Activated naive CD4-positive, alpha-beta T cell treated with anti-CD3 and anti-CD28 coated beads, Interleukin-2, amount 10 ng/mL, durations not matched to agents 7 days and 5 days (primary cell): ENCODE data around the gene PLAC8.
"Not testable (repeated sequence)": the region's sequence is repeated elsewhere in the genome, so short reads cannot be mapped to it uniquely, and the experiment has no call there.

Experiments
- CTCF ChIA-PET: fragments of 350-600 bp; sonication (Branson Sonifier 250); formaldehyde crosslinking; loops from one replicate; lab custom pipeline; 2021; ENCODE audit warnings: antibody characterized with exemption; lab: Charles Lee
- DNase-seq: peaks from one replicate; pipeline ENCODE4 v3.0.0-alpha.2; 2020
- H3K27ac Mint-ChIP-seq: one replicate; pipeline ENCODE4 v1.8.0; 2021; ENCODE audit warnings: mild to moderate bottlenecking, moderate library complexity, mixed read lengths
- H3K27me3 Mint-ChIP-seq: one replicate; pipeline ENCODE4 v1.8.0; 2021; ENCODE audit warnings: mild to moderate bottlenecking, mixed read lengths
- H3K36me3 Mint-ChIP-seq: one replicate; pipeline ENCODE4 v1.8.0; 2021; ENCODE audit warnings: mixed read lengths
- H3K4me1 Mint-ChIP-seq: one replicate; pipeline ENCODE4 v1.8.0; 2021; ENCODE audit warnings: mixed read lengths
- H3K4me3 Mint-ChIP-seq: one replicate; pipeline ENCODE4 v1.8.0; 2021; ENCODE audit warnings: mild to moderate bottlenecking, moderate library complexity, mixed read lengths
- H3K9me3 Mint-ChIP-seq: one replicate; pipeline ENCODE4 v1.8.0; 2021; ENCODE audit warnings: mixed read lengths

Gene PLAC8

GRCh38 chr4:83109480-83110222 is 4.9 kb downstream of the PLAC8 start:
- peaks cover 43% of the 10 kb centered on the region for H3K4me1 Mint-ChIP-seq
- H3K36me3 Mint-ChIP-seq = peaks cover 79% of the 10 kb centered on the region
- CTCF ChIA-PET = interaction anchor here (0.7 to 7.7 kb wide), 15 partner anchors 8 to 174 kb away, joined by 3 to 70 read pairs (median 5); partner anchors contain the start of genes COPS4 and COQ2
- peak overlapping the region; percentile 93 for H3K4me3 Mint-ChIP-seq
- H3K27ac Mint-ChIP-seq = peak overlapping the region; percentile 96
- H3K9me3 Mint-ChIP-seq = no peaks in the 10 kb centered on the region
- no peaks in the 10 kb centered on the region for H3K27me3 Mint-ChIP-seq
- DNase-seq = peak; percentile 53

GRCh38 chr4:83108101-83108861 is 6.2 kb downstream of the PLAC8 start:
- peak overlapping the region; percentile 96 for H3K27ac Mint-ChIP-seq
- H3K4me3 Mint-ChIP-seq = peak overlapping the region; percentile 93
- H3K4me1 Mint-ChIP-seq = peaks cover 50% of the 10 kb centered on the region
- H3K27me3 Mint-ChIP-seq = no peaks in the 10 kb centered on the region
- DNase-seq = peak; percentile 49
- CTCF ChIA-PET = interaction anchor here (1.2 to 7.7 kb wide), 2 partner anchors 34 to 145 kb away, joined by 3 to 70 read pairs; no protein-coding TSS in a partner anchor
- H3K9me3 Mint-ChIP-seq = no peaks in the 10 kb centered on the region
- H3K36me3 Mint-ChIP-seq = peaks cover 81% of the 10 kb centered on the region

GRCh38 chr4:83107631-83108030 is 6.9 kb downstream of the PLAC8 start:
- Mint-ChIP-seq H3K36me3 (peaks cover 80% of the 10 kb centered on the region), H3K4me1 (peaks cover 52% of the 10 kb centered on the region), H3K27ac (peak overlapping the region; percentile 24), H3K27me3 (no peaks in the 10 kb centered on the region), H3K9me3 (no peaks in the 10 kb centered on the region), H3K4me3 (peak overlapping the region; percentile 51)
- no peak for DNase-seq
- CTCF ChIA-PET = interaction anchor here (1.2 to 7.7 kb wide), 2 partner anchors 33 to 145 kb away, joined by 3 to 70 read pairs; no protein-coding TSS in a partner anchor

- Mint-ChIP-seq H3K27ac (no peak overlapping the region), H3K4me3 (no peak overlapping the region), H3K9me3 (peaks cover 1% of the 10 kb centered on the region), H3K4me1 (peaks cover 66% of the 10 kb centered on the region), H3K36me3 (peaks cover 84% of the 10 kb centered on the region), H3K27me3 (no peaks in the 10 kb centered on the region)
- DNase-seq = no peak
- CTCF ChIA-PET = no interaction called here
Observed at GRCh38 chr4:83104991-83105390, 9.5 kb downstream of the PLAC8 start.

GRCh38 chr4:83096397-83096796 is 18.1 kb downstream of the PLAC8 start:
- Mint-ChIP-seq H3K36me3 (peaks cover 88% of the 10 kb centered on the region), H3K27me3 (no peaks in the 10 kb centered on the region), H3K27ac (no peak overlapping the region), H3K4me3 (no peak overlapping the region), H3K9me3 (peaks cover 1% of the 10 kb centered on the region), H3K4me1 (peaks cover 54% of the 10 kb centered on the region)
- CTCF ChIA-PET = interaction anchor here (0.6 to 1.4 kb wide), 4 partner anchors 157 to 188 kb away, joined by 3 to 4 read pairs (median 4); no protein-coding TSS in a partner anchor
- no peak for DNase-seq

GRCh38 chr4:83093060-83093640 is 21.4 kb downstream of the PLAC8 start:
- Mint-ChIP-seq H3K36me3 (peaks cover 84% of the 10 kb centered on the region), H3K27me3 (no peaks in the 10 kb centered on the region), H3K4me3 (no peak overlapping the region), H3K4me1 (peaks cover 37% of the 10 kb centered on the region), H3K27ac (peak overlapping the region; percentile 40), H3K9me3 (no peaks in the 10 kb centered on the region)
- no peak for DNase-seq
- CTCF ChIA-PET = interaction anchor here (0.7 to 1.6 kb wide), 3 partner anchors 17 to 241 kb away, joined by 3 to 4 read pairs (median 4); no protein-coding TSS in a partner anchor

- Mint-ChIP-seq H3K9me3 (no peaks in the 10 kb centered on the region), H3K27me3 (no peaks in the 10 kb centered on the region), H3K36me3 (peaks cover 73% of the 10 kb centered on the region), H3K4me3 (no peak overlapping the region), H3K27ac (no peak overlapping the region), H3K4me1 (peaks cover 42% of the 10 kb centered on the region)
- CTCF ChIA-PET = interaction anchor here (1.8 kb wide), 1 partner anchor 171 kb away, joined by 4 read pairs; no protein-coding TSS in a partner anchor
- no peak for DNase-seq
Observed at GRCh38 chr4:83089410-83090157, 24.9 kb downstream of the PLAC8 start.

GRCh38 chr4:83084956-83085355 is 29.6 kb downstream of the PLAC8 start:
- Mint-ChIP-seq H3K4me1 (peaks cover 53% of the 10 kb centered on the region), H3K36me3 (peaks cover 71% of the 10 kb centered on the region), H3K27ac (peak overlapping the region; percentile 68)
- H3K9me3 Mint-ChIP-seq, DNase-seq, H3K27me3 Mint-ChIP-seq, H3K4me3 Mint-ChIP-seq: not testable (repeated sequence)
- CTCF ChIA-PET = interaction anchor here (0.7 to 2.9 kb wide), 8 partner anchors 9 to 175 kb away, joined by 3 to 11 read pairs (median 6); no protein-coding TSS in a partner anchor

- Mint-ChIP-seq H3K4me3 (no peak overlapping the region), H3K36me3 (peaks cover 68% of the 10 kb centered on the region), H3K4me1 (peaks cover 53% of the 10 kb centered on the region), H3K9me3 (peaks cover 3% of the 10 kb centered on the region), H3K27me3 (no peaks in the 10 kb centered on the region), H3K27ac (peak overlapping the region; percentile 91)
- peak; percentile 80 for DNase-seq
- CTCF ChIA-PET = interaction anchor here (1.2 to 2.9 kb wide), 9 partner anchors 9 to 176 kb away, joined by 4 to 11 read pairs (median 6); no protein-coding TSS in a partner anchor
Observed at GRCh38 chr4:83083925-83084475, 30.5 kb downstream of the PLAC8 start.

- H3K36me3 Mint-ChIP-seq = peaks cover 64% of the 10 kb centered on the region
- no peak for DNase-seq
- peaks cover 3% of the 10 kb centered on the region for H3K9me3 Mint-ChIP-seq
- peaks cover 48% of the 10 kb centered on the region for H3K4me1 Mint-ChIP-seq
- H3K27me3 Mint-ChIP-seq = no peaks in the 10 kb centered on the region
- peak overlapping the region; percentile 91 for H3K27ac Mint-ChIP-seq
- CTCF ChIA-PET = interaction anchor here (2.6 to 2.9 kb wide), 2 partner anchors 28 to 177 kb away, joined by 10 to 11 read pairs; no protein-coding TSS in a partner anchor
- no peak overlapping the region for H3K4me3 Mint-ChIP-seq
Observed at GRCh38 chr4:83082777-83083176, 31.8 kb downstream of the PLAC8 start.

GRCh38 chr4:83080561-83080960 is 34.0 kb downstream of the PLAC8 start:
- H3K4me1 Mint-ChIP-seq = peaks cover 38% of the 10 kb centered on the region
- H3K4me3 Mint-ChIP-seq = no peak overlapping the region
- CTCF ChIA-PET = interaction anchor here (1.3 kb wide), 1 partner anchor 172 kb away, joined by 5 read pairs; no protein-coding TSS in a partner anchor
- peaks cover 64% of the 10 kb centered on the region for H3K36me3 Mint-ChIP-seq
- H3K27ac Mint-ChIP-seq = no peak overlapping the region
- DNase-seq = no peak
- no peaks in the 10 kb centered on the region for H3K27me3 Mint-ChIP-seq
- peaks cover 3% of the 10 kb centered on the region for H3K9me3 Mint-ChIP-seq

- no peak overlapping the region for H3K27ac Mint-ChIP-seq
- DNase-seq = no peak
- H3K36me3 Mint-ChIP-seq = peaks cover 49% of the 10 kb centered on the region
- CTCF ChIA-PET = interaction anchor here (0.8 to 3.6 kb wide), 11 partner anchors 10 to 223 kb away, joined by 3 to 24 read pairs (median 5); no protein-coding TSS in a partner anchor
- H3K27me3 Mint-ChIP-seq = no peaks in the 10 kb centered on the region
- no peak overlapping the region for H3K4me3 Mint-ChIP-seq
- H3K4me1 Mint-ChIP-seq = peaks cover 18% of the 10 kb centered on the region
- no peaks in the 10 kb centered on the region for H3K9me3 Mint-ChIP-seq
Observed at GRCh38 chr4:83075311-83076095, 39.0 kb downstream of the PLAC8 start.
